Caco-2 (cell line): ENCODE results near the gene CLPX. TPM values are rescaled to one million over a fixed set of nuclear protein-coding genes. Genes with fewer than 3 reads are reported as not detected.
A peak's percentile ranks its signal among the peaks of the same experiment; 100 is the strongest.

ENCODE experiments used
- BruUV-seq: library from RNA; stranded (reverse); fragments of 400-500 nt; replicated peaks from 2 replicates; lab custom pipeline; 2021; lab: Mats Ljungman, UMichigan
- CTCF ChIA-PET: fragments of 300-600 bp; sonication (Branson Sonifier 250); formaldehyde crosslinking; loops from one replicate; lab custom pipeline; 2022; ENCODE audit warnings: antibody characterized with exemption; lab: Charles Lee
- POLR2A ChIA-PET: fragments of 300-600 bp; sonication (Branson Sonifier 250); formaldehyde crosslinking; loops from one replicate; lab custom pipeline; 2022; ENCODE audit warnings: antibody characterized with exemption; lab: Charles Lee
- DNase-seq, 2 experiments: peaks; one replicate each; pipeline versions ENCODE4 v3.0.0 to v3.0.0-alpha.2; 2020 to 2022
- H3K27me3 ChIP-seq: replicated peaks from 2 replicates; pipeline ENCODE4 v1.6.0; 2011; ENCODE audit warnings: low read length; ENCODE audit not compliant: control insufficient read depth, insufficient read depth
- H3K36me3 ChIP-seq: 2 replicates; pipeline ENCODE4 v1.5.1; 2011; ENCODE audit warnings: low read length; ENCODE audit not compliant: control insufficient read depth, insufficient read depth
- H3K4me1 ChIP-seq: fragments of 250-450 bp; sonication (Bioruptor Pico); 2 replicates; pipeline ENCODE4 v1.5.1; 2020; ENCODE audit warnings: mild to moderate bottlenecking
- H3K4me3 ChIP-seq: 2 replicates; pipeline ENCODE4 v1.5.1; 2011; ENCODE audit warnings: low read depth, mild to moderate bottlenecking, control low read depth, low read length
- H3K9me3 ChIP-seq: fragments of 250-450 bp; sonication (Bioruptor Pico); 2 replicates; pipeline ENCODE4 v1.5.1; 2020; ENCODE audit warnings: mild to moderate bottlenecking, moderate library complexity
- H3K27ac Mint-ChIP-seq: one replicate; pipeline ENCODE4 v1.8.0; 2022; ENCODE audit warnings: mixed read lengths; ENCODE audit not compliant: unreplicated experiment
- H3K27me3 Mint-ChIP-seq: one replicate; pipeline ENCODE4 v1.8.0; 2022; ENCODE audit warnings: mixed read lengths; ENCODE audit not compliant: insufficient read depth, unreplicated experiment
- H3K36me3 Mint-ChIP-seq: one replicate; pipeline ENCODE4 v1.8.0; 2022; ENCODE audit warnings: mild to moderate bottlenecking, mixed read lengths; ENCODE audit not compliant: insufficient read depth, unreplicated experiment
- H3K4me1 Mint-ChIP-seq: one replicate; pipeline ENCODE4 v1.8.0; 2022; ENCODE audit warnings: low read depth, mixed read lengths; ENCODE audit not compliant: unreplicated experiment
- H3K4me3 Mint-ChIP-seq: one replicate; pipeline ENCODE4 v1.8.0; 2022; ENCODE audit warnings: mild to moderate bottlenecking, moderate library complexity, mixed read lengths; ENCODE audit not compliant: unreplicated experiment
- H3K9me3 Mint-ChIP-seq: one replicate; pipeline ENCODE4 v1.8.0; 2022; ENCODE audit warnings: mixed read lengths; ENCODE audit not compliant: unreplicated experiment
- CTCF ChIP-seq, 2 experiments: fragments of 200-600 bp in 1 of 2; IDR thresholded peaks; 1 replicate in 1 of 2; 2 replicates in 1 of 2; pipeline versions ENCODE4 v1.5.1 to v1.8.0; 2011 to 2022; ENCODE audit warnings: antibody characterized with exemption in 1 of 2, control low read depth in 1 of 2, inconsistent platforms in 1 of 2, low read depth in 1 of 2, low read length in 1 of 2, mild to moderate bottlenecking in 1 of 2, moderate library complexity in 1 of 2; ENCODE audit not compliant: insufficient read depth in 1 of 2, severe bottlenecking in 1 of 2, unreplicated experiment in 1 of 2
- intact Hi-C: fragments of 100-400 bp; cut with micrococcal nuclease; formaldehyde crosslinking; loops from one replicate; pipeline ENCODE4 v1.10.0; 2022; ENCODE audit not compliant: unreplicated experiment
- total RNA-seq: library from RNA; stranded (reverse); gene quantifications from 2 replicates; pipeline ENCODE4 v1.2.3, GENCODE V29; 2022

CLPX gene
- total RNA-seq, 1 experiment from 2014 or later: 59.4 TPM

- CTCF ChIA-PET: no interaction called here
- H3K4me1 Mint-ChIP-seq: no peaks in the 10 kb centered on the region
- TF ChIP-seq CTCF (IDR thresholded peaks at IDR 0.05; ENCODE audit: insufficient read depth in 1 of 2, low read depth in 1 of 2, low read length in 1 of 2, severe bottlenecking in 1 of 2, unreplicated experiment in 1 of 2): no peak
- POLR2A ChIA-PET: interaction anchor here (0.5 to 0.6 kb wide), 3 partner anchors 47 to 141 kb away, joined by 3 to 5 read pairs (median 4); no protein-coding TSS in a partner anchor
- no peak for DNase-seq
- no peaks in the 10 kb centered on the region for H3K27me3 Mint-ChIP-seq
- no peaks in the 10 kb centered on the region for H3K36me3 ChIP-seq
- intact Hi-C loops: loop anchor here (5.0 kb wide), 2 partner anchors 48 to 163 kb away; partner anchors contain the start of gene RNU5A-1
- peaks cover 24% of the 10 kb centered on the region for H3K36me3 Mint-ChIP-seq
- peak overlapping the region; percentile 78 for H3K27ac Mint-ChIP-seq
- H3K4me3 ChIP-seq: peak overlapping the region; percentile 74; the same call in 1 of the 2 replicates
- peak overlapping the region; percentile 85 for H3K4me3 Mint-ChIP-seq
- BruUV-seq: no TSS peak
- H3K9me3 ChIP-seq: peaks cover 9% of the 10 kb centered on the region
- H3K9me3 Mint-ChIP-seq: peaks cover 21% of the 10 kb centered on the region
- 0 out of 2 replicates have a peak, but pooled peaks cover 3% of the 10 kb centered on the region for H3K4me1 ChIP-seq
- no peaks in the 10 kb centered on the region for H3K27me3 ChIP-seq
These were observed 50.6 kb downstream of the CLPX start for GRCh38 chr15:65134538-65134937.

- Mint-ChIP-seq H3K27ac (peak within 1 kb of the TSS; percentile 86), H3K9me3 (peaks cover 21% of the 10 kb centered on the region), H3K36me3 (peaks cover 31% of the 10 kb centered on the region), H3K27me3 (no peaks in the 10 kb centered on the region), H3K4me3 (peak within 1 kb of the TSS; percentile 85), H3K4me1 (no peaks in the 10 kb centered on the region)
- no peak for TF ChIP-seq CTCF (IDR thresholded peaks at IDR 0.05; ENCODE audit: insufficient read depth in 1 of 2, low read depth in 1 of 2, low read length in 1 of 2, severe bottlenecking in 1 of 2, unreplicated experiment in 1 of 2)
- H3K9me3 ChIP-seq: peaks cover 9% of the 10 kb centered on the region
- intact Hi-C loops: loop anchor here (2.0 to 5.0 kb wide), 3 partner anchors 45 to 164 kb away; partner anchors contain the start of gene RNU5A-1
- POLR2A ChIA-PET: interaction anchor here (0.5 to 0.6 kb wide), 5 partner anchors 48 to 221 kb away, joined by 3 to 5 read pairs (median 3); no protein-coding TSS in a partner anchor
- H3K36me3 ChIP-seq: peaks cover 2% of the 10 kb centered on the region; the same call in 1 of the 2 replicates
- peak; percentile 83 to 85 for DNase-seq
- CTCF ChIA-PET: interaction anchor here (0.6 kb wide), 1 partner anchor 38 kb away, joined by 3 read pairs; no protein-coding TSS in a partner anchor
- peak within 1 kb of the TSS; percentile 74 for H3K4me3 ChIP-seq
- no peaks in the 10 kb centered on the region for H3K27me3 ChIP-seq
- H3K4me1 ChIP-seq: 0 out of 2 replicates have a peak, but pooled peaks cover 3% of the 10 kb centered on the region
- no TSS peak for BruUV-seq
These were observed 51.5 kb downstream of the CLPX start, which contains the start of gene PDCD7 for GRCh38 chr15:65133548-65134200. PDCD7 (minus strand) TSS chr15:65133808; CDS start chr15:65133781, 27 bp downstream.

- Histone ChIP-seq H3K36me3 (peaks cover 4% of the 10 kb centered on the region; the same call in 1 of the 2 replicates), H3K4me3 (peak overlapping the region; percentile 74), H3K9me3 (peaks cover 9% of the 10 kb centered on the region), H3K4me1 (0 out of 2 replicates have a peak, but pooled peaks cover 3% of the 10 kb centered on the region), H3K27me3 (no peaks in the 10 kb centered on the region)
- Mint-ChIP-seq H3K36me3 (peaks cover 36% of the 10 kb centered on the region), H3K9me3 (peaks cover 18% of the 10 kb centered on the region), H3K4me3 (peak overlapping the region; percentile 85), H3K27ac (peak overlapping the region; percentile 86), H3K27me3 (no peaks in the 10 kb centered on the region), H3K4me1 (no peaks in the 10 kb centered on the region)
- CTCF ChIA-PET: no interaction called here
- intact Hi-C loops: loop anchor here (2.0 to 5.0 kb wide), 3 partner anchors 44 to 164 kb away; partner anchors contain the start of gene RNU5A-1
- DNase-seq: peak; percentile 52 to 58
- TF ChIP-seq CTCF (IDR thresholded peaks at IDR 0.05; ENCODE audit: insufficient read depth in 1 of 2, low read depth in 1 of 2, low read length in 1 of 2, severe bottlenecking in 1 of 2, unreplicated experiment in 1 of 2): no peak
- BruUV-seq: no TSS peak
- POLR2A ChIA-PET: no interaction called here
These were observed 52.1 kb downstream of the CLPX start for GRCh38 chr15:65132878-65133547.
